ENCODE data around the gene BBS5.

The BBS5 gene

GRCh38 chr2:169546756-169547155, 67.5 kb downstream of the BBS5 start:
- DNase-seq (ENCODE audit: low read depth): no peak

Data from T follicular helper cell (primary cell).